HepG2 (cell line): Measurements from ENCODE around the gene GGA3. TPM values are rescaled to one million over a fixed set of nuclear protein-coding genes. Genes with fewer than 3 reads are reported as not detected.
A peak's percentile ranks its signal among the peaks of the same experiment; 100 is the strongest.

ENCODE experiments used
- CREB1 ChIP-seq, 2 experiments: fragments of 450-650 bp in 1 of 2; IDR thresholded peaks; 2 replicates each; pipeline ENCODE4 v1.6.1; 2016 to 2017; ENCODE audit warnings: control low read depth in 1 of 2, mild to moderate bottlenecking in 1 of 2, missing compliant biosample characterization in 1 of 2, missing genetic modification characterization in 1 of 2
- FOXM1 ChIP-seq: sonication (generic); formaldehyde crosslinking; IDR thresholded peaks from 2 replicates; pipeline ENCODE4 v1.5.0; 2020; ENCODE audit warnings: missing genetic modification reagents
- FOXP1 ChIP-seq, 2 experiments: fragments of 450-650 bp in 1 of 2; IDR thresholded peaks; 2 replicates each; pipeline ENCODE4 v1.6.1; 2017 to 2018; ENCODE audit warnings: antibody characterized with exemption in 1 of 2
- IKZF1 ChIP-seq: fragments of 450-650 bp; IDR thresholded peaks from 2 replicates; pipeline ENCODE4 v1.7.1; 2016
- ISL2 ChIP-seq: sonication (generic); formaldehyde crosslinking; IDR thresholded peaks from 2 replicates; pipeline ENCODE4 v1.5.0; 2020; ENCODE audit warnings: missing genetic modification reagents
- NFKB2 ChIP-seq: sonication (generic); formaldehyde crosslinking; IDR thresholded peaks from 2 replicates; pipeline ENCODE4 v1.4.0; 2020; ENCODE audit warnings: missing genetic modification reagents, borderline replicate concordance
- NKX3-1 ChIP-seq: sonication (generic); formaldehyde crosslinking; IDR thresholded peaks from 2 replicates; pipeline ENCODE4 v1.5.0; 2020; ENCODE audit warnings: missing genetic modification reagents
- SIN3B ChIP-seq: fragments of 150-350 bp; IDR thresholded peaks from 2 replicates; pipeline ENCODE4 v1.6.1; 2014; ENCODE audit warnings: low read length
- SMARCC2 ChIP-seq: fragments of 450-650 bp; IDR thresholded peaks from 2 replicates; pipeline ENCODE4 v1.6.1; 2017; ENCODE audit warnings: antibody characterized with exemption, mild to moderate bottlenecking
- TRAFD1 ChIP-seq: sonication (generic); formaldehyde crosslinking; IDR thresholded peaks from 2 replicates; pipeline ENCODE4 v1.5.1; 2020; ENCODE audit warnings: missing genetic modification reagents, mild to moderate bottlenecking, borderline replicate concordance
- ZFX ChIP-seq: sonication (generic); formaldehyde crosslinking; IDR thresholded peaks from 2 replicates; pipeline ENCODE4 v1.4.0; 2020; ENCODE audit warnings: mild to moderate bottlenecking, low read depth, missing genetic modification reagents, moderate library complexity
- ZNF333 ChIP-seq: sonication (generic); formaldehyde crosslinking; IDR thresholded peaks from 2 replicates; pipeline ENCODE4 v1.4.0; 2020; ENCODE audit warnings: mild to moderate bottlenecking, missing genetic modification reagents, borderline replicate concordance
- ZNF367 ChIP-seq: sonication (generic); formaldehyde crosslinking; IDR thresholded peaks from 2 replicates; pipeline ENCODE4 v1.4.0; 2020; ENCODE audit warnings: missing genetic modification reagents, borderline replicate concordance
- ZNF383 ChIP-seq: sonication (generic); formaldehyde crosslinking; IDR thresholded peaks from 2 replicates; pipeline ENCODE4 v1.4.0; 2020; ENCODE audit warnings: missing genetic modification reagents, mild to moderate bottlenecking, borderline replicate concordance
- ZNF430 ChIP-seq: sonication (generic); formaldehyde crosslinking; IDR thresholded peaks from 2 replicates; pipeline ENCODE4 v1.9.0; 2021; ENCODE audit warnings: mild to moderate bottlenecking, missing genetic modification reagents
- ZNF891 ChIP-seq: sonication (generic); formaldehyde crosslinking; IDR thresholded peaks from 2 replicates; pipeline ENCODE4 v1.5.0; 2020; ENCODE audit warnings: mild to moderate bottlenecking, missing genetic modification reagents
- polyA plus RNA-seq, 8 experiments: library from polyadenylated mRNA; depleted of rRNA in 3 of 8; stranded (reverse) in 7 of 8; unstranded in 1 of 8; fragments of >200 nt; fragmentation: Illumina TruSeq in 4 of 8; extraction: Trizol in 4 of 8; gene quantifications; 2 replicates each; pipeline versions ENCODE4 v1.2.1 to v1.2.3, GENCODE V29; 2011 to 2016; ENCODE audit warnings: low read depth in 4 of 8, missing spikeins in 1 of 8, mixed read lengths in 1 of 8; ENCODE audit not compliant: insufficient read depth in 1 of 8
- total RNA-seq, 5 experiments: library from RNA; depleted of rRNA; stranded (reverse); fragments of >200 nt; fragmentation: Illumina TruSeq; extraction: Trizol; gene quantifications; 2 replicates each; pipeline ENCODE4 v1.2.3, GENCODE V29; 2016; ENCODE audit warnings: low read depth in 1 of 5
- TF ChIP-seq, protein P1 (sequence below): IDR thresholded peaks from 2 replicates; pipeline ENCODE4 v1.6.1; 2016; ENCODE audit warnings: mild to moderate bottlenecking, missing biosample characterization, missing genetic modification reagents
- TF ChIP-seq, protein P2 (sequence below): sonication (generic); formaldehyde crosslinking; IDR thresholded peaks from 2 replicates; pipeline ENCODE4 v1.4.0; 2020; ENCODE audit warnings: missing genetic modification reagents, borderline replicate concordance
- TF ChIP-seq, protein P3 (sequence below): sonication (generic); formaldehyde crosslinking; IDR thresholded peaks from 2 replicates; pipeline ENCODE4 v1.5.1; 2020; ENCODE audit warnings: mild to moderate bottlenecking, missing genetic modification reagents, borderline replicate concordance

The GGA3 gene
- total and polyA plus RNA-seq, 2 of the 13 experiments (the other 11 are each of a cell fraction or from before 2014, with no cell fraction given) = 28.4 to 43.7 TPM

GRCh38 chr17:75308732-75309629 is 47.6 kb upstream of the GGA3 start (continued):
- TF ChIP-seq ZNF430 (CRISPR knock-in tag) (peak; percentile 90; the same call in 1 of the 2 replicates), ZNF367 (CRISPR knock-in tag) (no peak), ISL2 (CRISPR knock-in tag) (peak; percentile 50; the same call in 1 of the 2 replicates), NFKB2 (peak; percentile 80; the same call in 1 of the 2 replicates), ZNF333 (CRISPR knock-in tag) (no peak), SIN3B (no peak), TRAFD1 (CRISPR knock-in tag) (no peak; the same call in 1 of the 2 replicates), SMARCC2 (no peak), ZNF383 (CRISPR knock-in tag) (no peak), FOXM1 (CRISPR knock-in tag) (no peak), ZNF891 (CRISPR knock-in tag) (0 out of 2 replicates have a peak, but pooled peaks have one; percentile 16), IKZF1 (no peak), ZFX (CRISPR knock-in tag) (peak; percentile 99), FOXP1 (IDR thresholded peaks at IDR 0.05) (no peak), FOXP1 (CRISPR knock-in tag; IDR thresholded peaks at IDR 0.05) (no peak), NKX3-1 (CRISPR knock-in tag) (no peak; the same call in 1 of the 2 replicates), CREB1 (IDR thresholded peaks at IDR 0.05) (no peak), CREB1 (CRISPR knock-in tag; IDR thresholded peaks at IDR 0.05) (no peak)
- TF ChIP-seq, protein P1, sequence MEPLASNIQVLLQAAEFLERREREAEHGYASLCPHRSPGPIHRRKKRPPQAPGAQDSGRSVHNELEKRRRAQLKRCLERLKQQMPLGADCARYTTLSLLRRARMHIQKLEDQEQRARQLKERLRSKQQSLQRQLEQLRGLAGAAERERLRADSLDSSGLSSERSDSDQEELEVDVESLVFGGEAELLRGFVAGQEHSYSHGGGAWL (CRISPR knock-in tag) = no peak
- TF ChIP-seq, protein P2, sequence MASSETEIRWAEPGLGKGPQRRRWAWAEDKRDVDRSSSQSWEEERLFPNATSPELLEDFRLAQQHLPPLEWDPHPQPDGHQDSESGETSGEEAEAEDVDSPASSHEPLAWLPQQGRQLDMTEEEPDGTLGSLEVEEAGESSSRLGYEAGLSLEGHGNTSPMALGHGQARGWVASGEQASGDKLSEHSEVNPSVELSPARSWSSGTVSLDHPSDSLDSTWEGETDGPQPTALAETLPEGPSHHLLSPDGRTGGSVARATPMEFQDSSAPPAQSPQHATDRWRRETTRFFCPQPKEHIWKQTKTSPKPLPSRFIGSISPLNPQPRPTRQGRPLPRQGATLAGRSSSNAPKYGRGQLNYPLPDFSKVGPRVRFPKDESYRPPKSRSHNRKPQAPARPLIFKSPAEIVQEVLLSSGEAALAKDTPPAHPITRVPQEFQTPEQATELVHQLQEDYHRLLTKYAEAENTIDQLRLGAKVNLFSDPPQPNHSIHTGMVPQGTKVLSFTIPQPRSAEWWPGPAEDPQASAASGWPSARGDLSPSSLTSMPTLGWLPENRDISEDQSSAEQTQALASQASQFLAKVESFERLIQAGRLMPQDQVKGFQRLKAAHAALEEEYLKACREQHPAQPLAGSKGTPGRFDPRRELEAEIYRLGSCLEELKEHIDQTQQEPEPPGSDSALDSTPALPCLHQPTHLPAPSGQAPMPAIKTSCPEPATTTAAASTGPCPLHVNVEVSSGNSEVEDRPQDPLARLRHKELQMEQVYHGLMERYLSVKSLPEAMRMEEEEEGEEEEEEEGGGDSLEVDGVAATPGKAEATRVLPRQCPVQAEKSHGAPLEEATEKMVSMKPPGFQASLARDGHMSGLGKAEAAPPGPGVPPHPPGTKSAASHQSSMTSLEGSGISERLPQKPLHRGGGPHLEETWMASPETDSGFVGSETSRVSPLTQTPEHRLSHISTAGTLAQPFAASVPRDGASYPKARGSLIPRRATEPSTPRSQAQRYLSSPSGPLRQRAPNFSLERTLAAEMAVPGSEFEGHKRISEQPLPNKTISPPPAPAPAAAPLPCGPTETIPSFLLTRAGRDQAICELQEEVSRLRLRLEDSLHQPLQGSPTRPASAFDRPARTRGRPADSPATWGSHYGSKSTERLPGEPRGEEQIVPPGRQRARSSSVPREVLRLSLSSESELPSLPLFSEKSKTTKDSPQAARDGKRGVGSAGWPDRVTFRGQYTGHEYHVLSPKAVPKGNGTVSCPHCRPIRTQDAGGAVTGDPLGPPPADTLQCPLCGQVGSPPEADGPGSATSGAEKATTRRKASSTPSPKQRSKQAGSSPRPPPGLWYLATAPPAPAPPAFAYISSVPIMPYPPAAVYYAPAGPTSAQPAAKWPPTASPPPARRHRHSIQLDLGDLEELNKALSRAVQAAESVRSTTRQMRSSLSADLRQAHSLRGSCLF = no peak
- TF ChIP-seq, protein P3, sequence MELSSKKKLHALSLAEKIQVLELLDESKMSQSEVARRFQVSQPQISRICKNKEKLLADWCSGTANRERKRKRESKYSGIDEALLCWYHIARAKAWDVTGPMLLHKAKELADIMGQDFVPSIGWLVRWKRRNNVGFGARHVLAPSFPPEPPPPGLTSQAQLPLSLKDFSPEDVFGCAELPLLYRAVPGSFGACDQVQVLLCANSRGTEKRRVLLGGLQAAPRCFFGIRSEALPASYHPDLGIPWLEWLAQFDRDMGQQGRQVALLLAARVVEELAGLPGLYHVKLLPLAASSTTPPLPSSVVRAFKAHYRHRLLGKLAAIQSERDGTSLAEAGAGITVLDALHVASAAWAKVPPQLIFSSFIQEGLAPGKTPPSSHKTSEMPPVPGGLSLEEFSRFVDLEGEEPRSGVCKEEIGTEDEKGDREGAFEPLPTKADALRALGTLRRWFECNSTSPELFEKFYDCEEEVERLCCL (CRISPR knock-in tag) = no peak
